Measurements from ENCODE around the gene KRTAP5-3.
"Not testable (repeated sequence)": the region's sequence is repeated elsewhere in the genome, so short reads cannot be mapped to it uniquely, and the experiment has no call there.

DNA sequence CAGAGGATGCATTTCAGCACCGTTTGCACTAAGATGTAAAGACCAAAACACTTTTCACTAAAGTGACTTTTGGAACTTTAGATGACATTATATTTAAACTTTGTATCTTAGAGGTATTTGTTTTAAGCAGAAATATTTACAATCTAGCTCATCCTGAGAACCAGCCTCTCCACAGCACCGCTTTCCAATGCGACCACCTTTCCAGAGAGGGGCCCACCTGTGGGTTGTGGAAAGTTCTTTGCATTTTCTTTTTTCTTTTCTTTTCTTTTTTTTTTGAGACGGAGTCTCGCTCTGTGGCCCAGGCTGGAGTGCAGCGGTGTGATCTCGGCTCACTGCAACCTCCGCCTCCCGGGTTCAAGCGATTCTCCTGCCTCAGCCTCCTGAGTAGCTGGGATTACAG is 38.3 kb upstream of the KRTAP5-3 start:
- TF ChIP-seq, protein P1, sequence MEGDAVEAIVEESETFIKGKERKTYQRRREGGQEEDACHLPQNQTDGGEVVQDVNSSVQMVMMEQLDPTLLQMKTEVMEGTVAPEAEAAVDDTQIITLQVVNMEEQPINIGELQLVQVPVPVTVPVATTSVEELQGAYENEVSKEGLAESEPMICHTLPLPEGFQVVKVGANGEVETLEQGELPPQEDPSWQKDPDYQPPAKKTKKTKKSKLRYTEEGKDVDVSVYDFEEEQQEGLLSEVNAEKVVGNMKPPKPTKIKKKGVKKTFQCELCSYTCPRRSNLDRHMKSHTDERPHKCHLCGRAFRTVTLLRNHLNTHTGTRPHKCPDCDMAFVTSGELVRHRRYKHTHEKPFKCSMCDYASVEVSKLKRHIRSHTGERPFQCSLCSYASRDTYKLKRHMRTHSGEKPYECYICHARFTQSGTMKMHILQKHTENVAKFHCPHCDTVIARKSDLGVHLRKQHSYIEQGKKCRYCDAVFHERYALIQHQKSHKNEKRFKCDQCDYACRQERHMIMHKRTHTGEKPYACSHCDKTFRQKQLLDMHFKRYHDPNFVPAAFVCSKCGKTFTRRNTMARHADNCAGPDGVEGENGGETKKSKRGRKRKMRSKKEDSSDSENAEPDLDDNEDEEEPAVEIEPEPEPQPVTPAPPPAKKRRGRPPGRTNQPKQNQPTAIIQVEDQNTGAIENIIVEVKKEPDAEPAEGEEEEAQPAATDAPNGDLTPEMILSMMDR (IDR thresholded peaks at IDR 0.05; ENCODE audit: extremely low read depth in 1 of 2, insufficient read depth in 1 of 2, low read depth in 1 of 2, low read length in 2 of 2): not testable (repeated sequence)
- TF ChIP-seq EZH2 (IDR thresholded peaks at IDR 0.05; ENCODE audit: borderline replicate concordance, low read depth, low read length, severe bottlenecking); POLR2A (IDR thresholded peaks at IDR 0.05; ENCODE audit: low read depth, low read length); POLR2AphosphoS5 (IDR thresholded peaks at IDR 0.05; ENCODE audit: insufficient read depth, low read depth, low read length); FOS (IDR thresholded peaks at IDR 0.05; ENCODE audit: borderline replicate concordance, insufficient read depth, low read length); MYC (IDR thresholded peaks at IDR 0.05; ENCODE audit: low read depth, low read length): not testable (repeated sequence)
- TF ChIP-seq, protein P2, sequence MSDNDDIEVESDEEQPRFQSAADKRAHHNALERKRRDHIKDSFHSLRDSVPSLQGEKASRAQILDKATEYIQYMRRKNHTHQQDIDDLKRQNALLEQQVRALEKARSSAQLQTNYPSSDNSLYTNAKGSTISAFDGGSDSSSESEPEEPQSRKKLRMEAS (IDR thresholded peaks at IDR 0.05; ENCODE audit: insufficient read depth, insufficient read length): not testable (repeated sequence)
